Activated CD4-positive, alpha-beta T cell treated with anti-CD3 and anti-CD28 coated beads, Interleukin-2, amount 50 U/mL, for 16 hours (primary cell): ENCODE data around the gene PPP1R26.

Experiments
- DNase-seq: peaks from one replicate; pipeline ENCODE4 v3.0.0-alpha.2; 2020

The PPP1R26 gene

GRCh38 chr9:135490166-135490870 is 10.7 kb downstream of the PPP1R26 start:
- no peak for DNase-seq

- no peak for DNase-seq
Measured at GRCh38 chr9:135490980-135491464, 11.4 kb downstream of the PPP1R26 start.

GRCh38 chr9:135491764-135492163 is 12.2 kb downstream of the PPP1R26 start:
- DNase-seq, result no peak

- DNase-seq, result no peak
Measured at GRCh38 chr9:135492886-135493669, 13.5 kb downstream of the PPP1R26 start.

GRCh38 chr9:135494791-135495559 is 15.4 kb downstream of the PPP1R26 start:
- DNase-seq, result no peak

- no peak for DNase-seq
Measured at GRCh38 chr9:135498381-135499126, 19.0 kb downstream of the PPP1R26 start.

- DNase-seq, result peak; percentile 82
Measured at GRCh38 chr9:135499326-135500070, 19.9 kb downstream of the PPP1R26 start.

GRCh38 chr9:135500071-135500524 is 20.5 kb downstream of the PPP1R26 start:
- DNase-seq, result no peak

GRCh38 chr9:135500525-135501260 is 21.1 kb downstream of the PPP1R26 start, which contains the start of gene MRPS2:
Gene MRPS2 (plus strand): TSS chr9:135500682. CDS start chr9:135500711, 29 bp downstream.
- DNase-seq, result peak; percentile 91

GRCh38 chr9:135501261-135502167 is 21.9 kb downstream of the PPP1R26 start:
- DNase-seq, result peak; percentile 77

- no peak for DNase-seq
Measured at GRCh38 chr9:135502168-135502872, 22.7 kb downstream of the PPP1R26 start.

GRCh38 chr9:135502873-135503321 is 23.3 kb downstream of the PPP1R26 start:
- no peak for DNase-seq

- no peak for DNase-seq
Measured at GRCh38 chr9:135503371-135504261, 24.0 kb downstream of the PPP1R26 start.

GRCh38 chr9:135504262-135505243 is 25.0 kb downstream of the PPP1R26 start:
- peak; percentile 70 for DNase-seq

- no peak for DNase-seq
Measured at GRCh38 chr9:135505406-135506187, 26.0 kb downstream of the PPP1R26 start.
